SK-N-SH (cell line): ENCODE results near the gene TUBA4A. TPM values are rescaled to one million over a fixed set of nuclear protein-coding genes. Genes with fewer than 3 reads are reported as not detected.

Experiments used
- CTCF ChIA-PET: fragments of 300-600, 350-600 bp; formaldehyde crosslinking; extraction: SDS; loops from one replicate; lab custom pipeline; 2021; lab: Yijun Ruan, JAX
- POLR2A ChIA-PET: fragments of 350-600 bp; sonication (Branson Sonifier 250); formaldehyde crosslinking; extraction: SDS; loops from one replicate; lab custom pipeline; 2020; ENCODE audit warnings: antibody characterized with exemption, inconsistent platforms; lab: Yijun Ruan, JAX
- DNase-seq: peaks from one replicate; pipeline ENCODE4 v3.0.0; 2012
- H2AFZ ChIP-seq: fragments of 200-600 bp; sonication (generic); 2 replicates; pipeline ENCODE4 v1.8.1; 2016; ENCODE audit warnings: antibody characterized with exemption, mild to moderate bottlenecking, low read depth
- H3F3A ChIP-seq: fragments of 200-600 bp; sonication (generic); replicated peaks from 2 replicates; pipeline ENCODE3; 2016; ENCODE audit warnings: antibody characterized with exemption, mild to moderate bottlenecking; ENCODE audit not compliant: insufficient read depth
- H3K27ac ChIP-seq, 2 experiments: fragments of 200-500 bp in 1 of 2; fragments of 200-600 bp in 1 of 2; sonication (Bioruptor generic) in 1 of 2; sonication (generic), shearing (Covaris generic) in 1 of 2; 2 replicates each; pipeline versions ENCODE4 v1.5.1 to v1.6.1; 2014 to 2016; ENCODE audit warnings: low read depth in 2 of 2, inconsistent platforms in 1 of 2, low read length in 1 of 2, mild to moderate bottlenecking in 1 of 2, mixed read lengths in 1 of 2
- H3K27me3 ChIP-seq: fragments of 200-600 bp; sonication (generic), shearing (Covaris generic); 2 replicates; pipeline ENCODE4 v1.6.1; 2016; ENCODE audit warnings: mixed run types; ENCODE audit not compliant: insufficient read depth
- H3K36me3 ChIP-seq, 2 experiments: fragments of 200-500 bp in 1 of 2; fragments of 200-600 bp in 1 of 2; sonication (Bioruptor generic) in 1 of 2; sonication (generic) in 1 of 2; replicated peaks in 1 of 2; 2 replicates each; pipeline versions ENCODE3 to v1.5.1; 2014 to 2016; ENCODE audit warnings: low read length in 1 of 2, mild to moderate bottlenecking in 1 of 2; ENCODE audit not compliant: insufficient read depth in 2 of 2, control insufficient read depth in 1 of 2
- H3K4me1 ChIP-seq, 2 experiments: fragments of 200-500 bp in 1 of 2; fragments of 200-600 bp in 1 of 2; sonication (Bioruptor generic) in 1 of 2; sonication (generic), shearing (Covaris generic) in 1 of 2; 2 replicates each; pipeline versions ENCODE4 v1.5.1 to v1.6.1; 2014 to 2016; ENCODE audit warnings: low read depth in 1 of 2, low read length in 1 of 2, mixed run types in 1 of 2; ENCODE audit not compliant: insufficient read depth in 2 of 2, control insufficient read depth in 1 of 2
- H3K4me2 ChIP-seq: fragments of 200-600 bp; sonication (generic), shearing (Covaris generic); 2 replicates; pipeline ENCODE4 v1.6.1; 2017; ENCODE audit warnings: mixed run types
- H3K4me3 ChIP-seq, 2 experiments: fragments of 200-500 bp in 1 of 2; fragments of 200-600 bp in 1 of 2; sonication (Bioruptor generic) in 1 of 2; sonication (generic), shearing (Covaris generic) in 1 of 2; 2 replicates each; pipeline versions ENCODE4 v1.5.1 to v1.8.1; 2014 to 2016; ENCODE audit warnings: low read depth in 2 of 2, inconsistent platforms in 1 of 2, low read length in 1 of 2, mild to moderate bottlenecking in 1 of 2, mixed read lengths in 1 of 2, moderate library complexity in 1 of 2
- H3K79me2 ChIP-seq: fragments of 200-600 bp; sonication (generic); 2 replicates; pipeline ENCODE4 v1.8.1; 2017; ENCODE audit warnings: mild to moderate bottlenecking; ENCODE audit not compliant: insufficient read depth
- H3K9ac ChIP-seq: fragments of 200-600 bp; sonication (generic); 2 replicates; pipeline ENCODE4 v1.6.1; 2017; ENCODE audit warnings: mixed run types
- H3K9me2 ChIP-seq: fragments of 200-600 bp; sonication (generic); 2 replicates; pipeline ENCODE4 v1.6.1; 2017; ENCODE audit warnings: mixed run types
- H3K9me3 ChIP-seq: fragments of 200-600 bp; sonication (generic); 2 replicates; pipeline ENCODE4 v1.6.1; 2017; ENCODE audit warnings: mixed run types, mild to moderate bottlenecking, moderate library complexity
- H4K20me1 ChIP-seq: fragments of 200-600 bp; sonication (generic); 2 replicates; pipeline ENCODE4 v1.6.1; 2017; ENCODE audit warnings: mild to moderate bottlenecking, mixed run types; ENCODE audit not compliant: insufficient read depth
- CHD2 ChIP-seq: fragments of 150-350 bp; IDR thresholded peaks from 2 replicates; pipeline ENCODE4 v1.6.1; 2018; ENCODE audit warnings: low read length; ENCODE audit not compliant: partially characterized antibody
- ELF1 ChIP-seq: IDR thresholded peaks from 2 replicates; pipeline ENCODE4 v1.4.0; 2012
- EZH2phosphoT487 ChIP-seq: fragments of 200-600 bp; sonication (generic); IDR thresholded peaks from 2 replicates; pipeline ENCODE4 v1.6.1; 2017; ENCODE audit warnings: low read depth, mixed run types, mild to moderate bottlenecking, antibody characterized with exemption, moderate library complexity, borderline replicate concordance
- FOXM1 ChIP-seq: IDR thresholded peaks from 2 replicates; pipeline ENCODE4 v1.4.0; 2012; ENCODE audit warnings: low read depth, mild to moderate bottlenecking
- GABPA ChIP-seq: IDR thresholded peaks from 2 replicates; pipeline ENCODE4 v1.4.0; 2012; ENCODE audit warnings: low read depth, mild to moderate bottlenecking
- GATA2 ChIP-seq: sonication (generic); formaldehyde crosslinking; IDR thresholded peaks from 2 replicates; pipeline ENCODE4 v1.5.0; 2020; ENCODE audit warnings: mild to moderate bottlenecking, missing genetic modification reagents
- JUND ChIP-seq: IDR thresholded peaks from 2 replicates; pipeline ENCODE4 v1.4.0; 2012
- MXI1 ChIP-seq: IDR thresholded peaks from 2 replicates; pipeline ENCODE4 v1.6.1; 2012; ENCODE audit warnings: mild to moderate bottlenecking, low read depth, low read length, improper control_type of control experiment
- NFIC ChIP-seq: IDR thresholded peaks from 2 replicates; pipeline ENCODE4 v1.4.0; 2012; ENCODE audit warnings: borderline replicate concordance
- NRF1 ChIP-seq: IDR thresholded peaks from 2 replicates; pipeline ENCODE4 v1.6.1; 2012; ENCODE audit warnings: low read depth, mild to moderate bottlenecking, low read length
- POLR2AphosphoS5 ChIP-seq: IDR thresholded peaks from 2 replicates; pipeline ENCODE4 v1.6.1; 2012; ENCODE audit warnings: low read depth, low read length
- RAD21 ChIP-seq: IDR thresholded peaks from 2 replicates; pipeline ENCODE4 v1.6.1; 2012; ENCODE audit warnings: mild to moderate bottlenecking, low read length
- RCOR1 ChIP-seq: fragments of 150-350 bp; IDR thresholded peaks from 2 replicates; pipeline ENCODE4 v1.6.1; 2017; ENCODE audit warnings: antibody characterized with exemption, low read length
- RFX5 ChIP-seq: IDR thresholded peaks from 2 replicates; pipeline ENCODE4 v1.6.1; 2012; ENCODE audit warnings: mild to moderate bottlenecking, improper control_type of control experiment, low read length
- RXRA ChIP-seq: IDR thresholded peaks from 2 replicates; pipeline ENCODE4 v1.4.0; 2012; ENCODE audit warnings: low read depth, mild to moderate bottlenecking, borderline replicate concordance
- SMC3 ChIP-seq: IDR thresholded peaks from 2 replicates; pipeline ENCODE4 v1.6.1; 2012; ENCODE audit warnings: low read depth, low read length, improper control_type of control experiment
- TEAD4 ChIP-seq: IDR thresholded peaks from 2 replicates; pipeline ENCODE4 v1.4.0; 2012; ENCODE audit warnings: mild to moderate bottlenecking, borderline replicate concordance; ENCODE audit not compliant: insufficient read depth
- WGBS: methylation state at CpG from one replicate; pipeline ENCODE4 v1.1.6; 2017; ENCODE audit warnings: low lambda C conversion rate; 5-methylcytosine and 5-hydroxymethylcytosine counted together
- polyA plus RNA-seq, 3 experiments: library from polyadenylated mRNA; depleted of rRNA; stranded (reverse); fragments of >200 nt; gene quantifications; 2 replicates each; pipeline ENCODE4 v1.2.3, GENCODE V29; 2012
- TF ChIP-seq, protein P1 (sequence below): fragments of 200-600 bp; sonication (generic); IDR thresholded peaks from 2 replicates; pipeline ENCODE4 v1.6.1; 2017; ENCODE audit warnings: antibody characterized with exemption, mild to moderate bottlenecking, moderate library complexity
- TF ChIP-seq, protein P2 (sequence below): IDR thresholded peaks from 2 replicates; pipeline ENCODE4 v1.4.0; 2012; ENCODE audit warnings: low read depth
- TF ChIP-seq, protein P3 (sequence below): fragments of 150-350 bp; IDR thresholded peaks from 2 replicates; pipeline ENCODE4 v1.6.1; 2017; ENCODE audit warnings: antibody characterized with exemption, low read length, low read depth, borderline replicate concordance

The TUBA4A gene
- polyA plus RNA-seq, 1 of the 3 experiments (the other 2 are of a cell fraction): 6.2 TPM

DNA sequence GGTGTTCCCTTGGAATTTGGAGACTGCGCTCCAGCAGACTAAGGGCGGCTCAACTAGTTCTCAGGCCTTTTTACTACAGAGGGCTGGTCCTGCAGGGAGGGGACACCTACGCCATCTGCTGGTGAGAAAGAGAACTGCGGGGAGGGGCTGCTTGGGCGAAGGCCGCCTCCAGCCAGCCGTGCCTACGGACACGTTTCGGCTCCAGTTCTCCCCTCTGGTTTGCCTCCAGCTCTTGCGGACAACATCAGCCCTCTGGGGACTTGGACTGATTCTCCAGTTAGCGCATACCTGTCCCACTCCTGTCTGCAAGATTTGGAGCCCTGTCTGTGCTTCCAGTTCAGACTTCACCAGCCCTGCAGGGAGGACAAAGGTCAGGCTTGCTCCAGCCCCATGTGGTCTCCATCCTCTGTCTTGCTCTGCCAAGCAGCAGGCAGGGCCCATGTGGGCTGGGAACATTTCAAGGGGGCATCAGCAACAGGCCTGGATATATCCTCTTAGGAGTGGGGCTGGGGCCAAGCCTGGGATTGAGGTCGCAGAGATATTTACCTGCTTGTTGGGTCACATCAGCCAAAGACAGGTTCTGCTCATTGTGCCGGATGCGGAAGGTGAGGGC, 45.1 kb upstream of the TUBA4A start:
- ChIA-PET POLR2A (interaction anchor here (0.8 to 1.9 kb wide), 2 partner anchors 11 to 122 kb away, joined by 4 read pairs; partner anchors contain the start of gene CNPPD1), CTCF (interaction anchor here (0.7 to 6.7 kb wide), 38 partner anchors 9 to 262 kb away, joined by 3 to 72 read pairs (median 5); partner anchors contain the start of genes ABCB6, ANKZF1, ATG9A and CNPPD1)
- Histone ChIP-seq H3K27ac (no peak overlapping the region), H3K9ac (no peak overlapping the region), H3K9me2 (no peaks in the 10 kb centered on the region), H3F3A (no peaks in the 10 kb centered on the region), H3K27me3 (no peaks in the 10 kb centered on the region), H3K79me2 (no peaks in the 10 kb centered on the region), H3K4me1 (peaks cover 0 to 7% of the 10 kb centered on the region in 2 experiments; a peak in 1 of 4 replicates), H2AFZ (no peak overlapping the region), H3K4me3 (peak overlapping the region in 1 of 2 experiments; percentile 5; a peak in 1 of 4 replicates), H4K20me1 (no peaks in the 10 kb centered on the region), H3K4me2 (no peak overlapping the region), H3K36me3 (no peaks in the 10 kb centered on the region), H3K9me3 (no peaks in the 10 kb centered on the region)
- DNase-seq: peak; percentile 93
- 69% methylated on average over 3 of the region's 15 CpGs for WGBS
- no peak for TF ChIP-seq NFIC
- no peak for TF ChIP-seq RFX5
- TF ChIP-seq RAD21: peak; percentile 73
- peak; percentile 23 for TF ChIP-seq CHD2
- TF ChIP-seq SMC3: peak; percentile 86
- TF ChIP-seq NRF1: no peak
- TF ChIP-seq, protein P1, sequence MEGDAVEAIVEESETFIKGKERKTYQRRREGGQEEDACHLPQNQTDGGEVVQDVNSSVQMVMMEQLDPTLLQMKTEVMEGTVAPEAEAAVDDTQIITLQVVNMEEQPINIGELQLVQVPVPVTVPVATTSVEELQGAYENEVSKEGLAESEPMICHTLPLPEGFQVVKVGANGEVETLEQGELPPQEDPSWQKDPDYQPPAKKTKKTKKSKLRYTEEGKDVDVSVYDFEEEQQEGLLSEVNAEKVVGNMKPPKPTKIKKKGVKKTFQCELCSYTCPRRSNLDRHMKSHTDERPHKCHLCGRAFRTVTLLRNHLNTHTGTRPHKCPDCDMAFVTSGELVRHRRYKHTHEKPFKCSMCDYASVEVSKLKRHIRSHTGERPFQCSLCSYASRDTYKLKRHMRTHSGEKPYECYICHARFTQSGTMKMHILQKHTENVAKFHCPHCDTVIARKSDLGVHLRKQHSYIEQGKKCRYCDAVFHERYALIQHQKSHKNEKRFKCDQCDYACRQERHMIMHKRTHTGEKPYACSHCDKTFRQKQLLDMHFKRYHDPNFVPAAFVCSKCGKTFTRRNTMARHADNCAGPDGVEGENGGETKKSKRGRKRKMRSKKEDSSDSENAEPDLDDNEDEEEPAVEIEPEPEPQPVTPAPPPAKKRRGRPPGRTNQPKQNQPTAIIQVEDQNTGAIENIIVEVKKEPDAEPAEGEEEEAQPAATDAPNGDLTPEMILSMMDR: peak; percentile 92

DNA sequence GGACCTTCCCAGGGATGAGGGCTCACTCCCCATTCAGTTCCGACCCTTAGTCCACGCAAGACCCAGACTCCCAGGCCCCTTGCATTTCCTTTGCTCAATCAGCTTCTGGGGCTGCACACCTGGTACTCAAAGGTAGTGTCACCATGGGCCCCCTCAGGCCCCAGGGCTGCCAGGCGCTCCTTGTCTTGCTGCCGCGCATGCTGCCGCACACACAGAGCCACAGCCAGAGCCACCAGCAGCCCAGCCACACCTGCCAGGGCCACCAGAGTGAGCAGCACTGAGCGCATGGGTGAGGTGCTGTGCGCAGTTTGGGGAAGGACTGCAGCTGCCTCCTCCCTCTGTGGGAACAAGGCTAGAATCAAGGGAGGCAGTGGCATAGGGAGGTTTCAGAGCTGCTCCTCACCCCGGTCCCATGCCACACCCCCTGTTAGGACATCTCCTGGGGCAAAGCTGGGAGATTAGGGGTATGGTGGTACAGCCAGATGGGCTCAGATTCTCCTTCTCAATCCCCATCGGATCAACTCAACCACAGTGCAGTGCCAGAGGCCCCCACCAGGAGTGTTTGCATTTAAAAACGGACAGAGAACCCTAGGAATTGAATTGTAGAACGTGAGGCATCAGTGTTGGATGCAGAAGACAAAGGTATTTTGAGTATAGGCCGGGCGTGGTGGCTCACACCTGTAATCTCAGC, 44.2 kb upstream of the TUBA4A start:
- Histone ChIP-seq H3F3A (no peaks in the 10 kb centered on the region), H4K20me1 (no peaks in the 10 kb centered on the region), H3K9me2 (no peaks in the 10 kb centered on the region), H3K4me2 (no peak overlapping the region), H2AFZ (no peak overlapping the region), H3K4me3 (no peak overlapping the region), H3K4me1 (peaks cover 0 to 7% of the 10 kb centered on the region in 2 experiments; a peak in 1 of 4 replicates), H3K27me3 (no peaks in the 10 kb centered on the region), H3K9me3 (no peaks in the 10 kb centered on the region), H3K9ac (no peak overlapping the region), H3K79me2 (no peaks in the 10 kb centered on the region), H3K36me3 (no peaks in the 10 kb centered on the region), H3K27ac (no peak overlapping the region)
- no peak for TF ChIP-seq ELF1
- TF ChIP-seq, protein P2, sequence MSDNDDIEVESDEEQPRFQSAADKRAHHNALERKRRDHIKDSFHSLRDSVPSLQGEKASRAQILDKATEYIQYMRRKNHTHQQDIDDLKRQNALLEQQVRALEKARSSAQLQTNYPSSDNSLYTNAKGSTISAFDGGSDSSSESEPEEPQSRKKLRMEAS: no peak
- no peak for TF ChIP-seq JUND
- TF ChIP-seq RFX5: no peak
- TF ChIP-seq RXRA: no peak
- no peak for TF ChIP-seq RCOR1
- TF ChIP-seq, protein P1: no peak; the same call in 1 of the 2 replicates
- TF ChIP-seq TEAD4: no peak
- no peak for TF ChIP-seq MXI1
- no peak for TF ChIP-seq NRF1
- TF ChIP-seq, protein P3, sequence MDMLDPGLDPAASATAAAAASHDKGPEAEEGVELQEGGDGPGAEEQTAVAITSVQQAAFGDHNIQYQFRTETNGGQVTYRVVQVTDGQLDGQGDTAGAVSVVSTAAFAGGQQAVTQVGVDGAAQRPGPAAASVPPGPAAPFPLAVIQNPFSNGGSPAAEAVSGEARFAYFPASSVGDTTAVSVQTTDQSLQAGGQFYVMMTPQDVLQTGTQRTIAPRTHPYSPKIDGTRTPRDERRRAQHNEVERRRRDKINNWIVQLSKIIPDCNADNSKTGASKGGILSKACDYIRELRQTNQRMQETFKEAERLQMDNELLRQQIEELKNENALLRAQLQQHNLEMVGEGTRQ: no peak
- TF ChIP-seq FOXM1: no peak
- TF ChIP-seq GATA2 (CRISPR knock-in tag): no peak
- no peak for TF ChIP-seq SMC3
- no peak for TF ChIP-seq GABPA
- TF ChIP-seq POLR2AphosphoS5: no peak
- TF ChIP-seq EZH2phosphoT487: no peak
- TF ChIP-seq NFIC: no peak
- DNase-seq: no peak
- 66% methylated on average over 9 of the region's 14 CpGs for WGBS
- ChIA-PET POLR2A (interaction anchor here (1.9 kb wide), 1 partner anchor 121 kb away, joined by 4 read pairs; the partner anchor contains the start of gene CNPPD1), CTCF (interaction anchor here (0.7 to 6.7 kb wide), 21 partner anchors 10 to 138 kb away, joined by 3 to 72 read pairs (median 6); partner anchors contain the start of genes ABCB6, ANKZF1, ATG9A and CNPPD1)
